Fibroblast of villous mesenchyme (primary cell): ENCODE data around the gene EID3. TPM values are rescaled to one million over a fixed set of nuclear protein-coding genes. Genes with fewer than 3 reads are reported as not detected.
A peak's percentile ranks its signal among the peaks of the same experiment; 100 is the strongest.

ENCODE experiments used
- DNase-seq: peaks from one replicate; pipeline ENCODE4 v3.0.0-alpha.2; 2010; ENCODE audit warnings: low read depth
- H3K4me3 ChIP-seq: 2 replicates; pipeline ENCODE4 v1.5.1; 2011; ENCODE audit warnings: low read depth, mild to moderate bottlenecking, low read length
- CTCF ChIP-seq: IDR thresholded peaks from 2 replicates; pipeline ENCODE4 v1.5.1; 2012; ENCODE audit warnings: low read depth, mild to moderate bottlenecking, low read length; ENCODE audit not compliant: insufficient read depth
- total RNA-seq: library from RNA; depleted of rRNA; stranded (reverse); fragments of >200 nt; gene quantifications from 2 replicates; pipeline ENCODE4 v1.2.3, GENCODE V29; 2012

Gene EID3
- total RNA-seq, 1 donor = 25.0 TPM

DNA sequence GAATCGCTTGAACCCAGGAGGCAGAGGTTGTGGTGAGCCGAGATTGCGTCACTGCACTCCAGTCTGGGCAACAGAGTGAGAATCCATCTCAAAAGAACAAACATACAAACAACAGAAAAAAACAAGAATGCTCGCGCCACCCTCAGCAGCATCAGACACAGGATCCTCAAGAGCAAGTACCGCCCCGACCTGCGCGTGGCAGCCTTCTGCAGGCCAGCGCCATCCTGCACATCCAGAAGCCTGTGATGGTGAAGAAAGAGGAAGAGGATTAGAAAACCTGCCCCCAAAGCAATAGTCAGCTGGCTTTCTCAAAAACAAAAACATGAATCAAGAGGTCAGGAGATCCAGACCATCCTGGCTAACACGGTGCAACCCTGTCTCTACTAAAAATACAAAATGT is 30.0 kb upstream of the EID3 start:
- no peak overlapping the region for H3K4me3 ChIP-seq
- no peak for TF ChIP-seq CTCF
- DNase-seq = no peak

- no peak for TF ChIP-seq CTCF
- no peak overlapping the region for H3K4me3 ChIP-seq
- DNase-seq = no peak
Measured at GRCh38 chr12:104274811-104275210, 28.7 kb upstream of the EID3 start.

- no peak for TF ChIP-seq CTCF
- DNase-seq = no peak
- H3K4me3 ChIP-seq = no peak overlapping the region
Measured at GRCh38 chr12:104275689-104276088, 27.9 kb upstream of the EID3 start.

DNA sequence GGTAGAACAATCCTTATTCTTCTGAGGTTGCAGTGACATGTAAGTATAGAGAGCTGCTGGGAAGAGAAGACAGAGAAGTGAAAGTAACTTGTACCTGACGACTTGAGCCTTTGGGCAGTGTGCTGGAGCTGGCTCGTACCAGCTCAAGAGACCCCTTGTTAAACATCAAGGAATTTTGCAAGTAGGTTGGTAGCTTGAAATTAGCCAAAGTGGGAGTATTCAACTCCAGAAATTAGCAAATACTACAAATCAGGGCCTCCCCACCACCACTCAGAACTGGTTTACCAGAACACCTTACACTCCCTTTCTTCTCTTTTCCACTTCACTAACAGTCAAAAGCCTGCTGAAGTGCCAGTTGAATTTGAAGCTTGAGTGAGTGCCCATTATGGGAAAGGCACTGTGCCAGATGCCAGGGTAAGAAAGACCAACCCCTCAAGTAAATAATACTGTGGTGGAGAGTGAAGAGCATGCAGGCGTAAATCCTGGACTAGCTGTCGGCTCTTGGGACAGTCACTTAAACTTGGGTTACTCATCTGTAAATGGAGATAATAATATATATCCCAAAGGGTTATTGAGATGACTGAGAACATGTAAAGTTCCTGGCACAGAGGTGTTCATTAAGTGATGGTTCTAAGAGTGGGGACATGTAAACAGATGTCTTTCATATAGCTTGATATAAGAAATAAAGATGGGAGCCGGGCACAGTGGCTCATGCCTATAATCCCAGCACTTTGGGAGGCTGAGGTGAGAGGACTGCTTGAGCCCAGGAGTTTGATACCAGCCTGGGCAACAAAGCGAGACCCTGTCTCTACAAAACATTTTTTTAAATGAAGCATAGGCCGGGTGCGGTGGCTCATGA is 27.0 kb upstream of the EID3 start:
- no peak for DNase-seq
- no peak for TF ChIP-seq CTCF
- H3K4me3 ChIP-seq = peak overlapping the region; percentile 31

GRCh38 chr12:104279164-104279563 is 24.4 kb upstream of the EID3 start:
- TF ChIP-seq CTCF = no peak
- H3K4me3 ChIP-seq = peak overlapping the region; percentile 13
- no peak for DNase-seq

GRCh38 chr12:104280111-104280510 is 23.4 kb upstream of the EID3 start:
- peak overlapping the region; percentile 2 for H3K4me3 ChIP-seq
- no peak for TF ChIP-seq CTCF
- no peak for DNase-seq
